ENCODE data around the gene RBP2. TPM values are rescaled to one million over a fixed set of nuclear protein-coding genes. Genes with fewer than 3 reads are reported as not detected.

The RBP2 gene
- total RNA-seq, 2 experiments from 2014 or later: not detected

DNA sequence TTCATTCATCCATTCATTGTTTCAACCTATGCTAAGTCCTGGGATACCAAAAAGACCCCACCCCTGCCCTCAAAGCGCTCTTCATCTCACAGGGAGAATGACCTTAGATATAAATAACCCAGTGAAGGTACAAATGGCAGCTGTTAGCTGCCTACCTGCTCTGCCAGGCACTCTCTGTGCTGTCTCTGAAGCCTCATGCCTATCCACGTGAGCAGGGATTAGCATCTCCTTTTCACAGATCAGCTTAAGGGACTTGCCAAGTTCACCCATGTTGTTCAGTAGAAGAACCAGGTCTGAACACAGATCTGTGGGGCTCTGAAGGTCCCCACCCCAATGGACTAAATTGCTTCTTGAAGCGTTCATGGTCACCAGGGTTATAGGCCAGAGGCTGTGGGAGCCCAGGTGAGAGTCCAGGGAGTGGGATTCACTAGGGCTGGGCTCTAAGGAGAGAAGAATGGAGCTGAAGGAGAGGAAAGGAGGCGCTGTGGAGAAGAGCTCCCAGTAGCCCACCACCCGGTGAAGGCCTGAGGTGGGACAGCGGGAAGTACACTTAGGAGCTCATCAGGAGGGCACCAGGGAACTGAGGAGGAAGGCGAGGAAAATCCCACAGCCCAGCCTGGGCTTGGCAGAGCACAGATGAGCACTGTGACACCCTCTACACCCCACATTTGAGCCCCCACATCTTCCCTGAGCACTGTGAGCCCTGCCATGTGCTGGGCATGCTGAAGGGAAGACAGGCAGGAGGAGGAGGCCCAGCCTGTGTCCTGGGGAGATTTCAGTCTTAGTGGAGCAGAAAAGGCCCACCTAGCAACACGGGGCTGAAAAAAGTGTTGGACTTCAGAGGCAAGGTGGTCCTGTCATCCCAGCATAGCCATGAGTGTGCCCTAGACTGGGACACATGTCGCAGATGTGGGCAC, 42.9 kb upstream of the RBP2 start:
- intact Hi-C loops (cut with micrococcal nuclease; ENCODE audit: unreplicated experiment): no loop called here
- Histone ChIP-seq H3K36me3 (ENCODE audit: insufficient read depth, low read length) (no peaks in the 10 kb centered on the region), H3K27ac (ENCODE audit: low read depth, low read length, poor library complexity, severe bottlenecking) (no peak overlapping the region), H3K4me2 (ENCODE audit: low read length) (no peak overlapping the region), H2AFZ (ENCODE audit: low read length) (no peak overlapping the region), H4K20me1 (ENCODE audit: insufficient read depth, low read length) (no peaks in the 10 kb centered on the region), H3K79me2 (ENCODE audit: insufficient read depth, low read depth, low read length) (no peaks in the 10 kb centered on the region), H3K9me3 (ENCODE audit: low read length) (no peaks in the 10 kb centered on the region), H3K4me3 (ENCODE audit: low read depth, low read length, poor library complexity, severe bottlenecking) (no peak overlapping the region), H3K4me1 (ENCODE audit: insufficient read depth, low read length, poor library complexity, severe bottlenecking) (peaks cover 4% of the 10 kb centered on the region), H3K9me2 (ENCODE audit: insufficient read depth, low read length) (no peaks in the 10 kb centered on the region)
- TF ChIP-seq EZH2phosphoT487 (IDR thresholded peaks at IDR 0.05; ENCODE audit: borderline replicate concordance, low read depth, low read length): no peak
- ChIA-PET CTCF (ENCODE audit: unreplicated experiment) (no interaction called here), POLR2A (no interaction called here)
- no TSS peak for BruUV-seq (replicated peaks)
- DNase-seq (ENCODE audit: low spot score): no peak

GRCh38 chr3:139518306-139518705, 42.0 kb upstream of the RBP2 start:
- Histone ChIP-seq H3K4me3 (ENCODE audit: low read depth, low read length, poor library complexity, severe bottlenecking) (no peak overlapping the region), H3K36me3 (ENCODE audit: insufficient read depth, low read length) (no peaks in the 10 kb centered on the region), H2AFZ (ENCODE audit: low read length) (no peak overlapping the region), H3K79me2 (ENCODE audit: insufficient read depth, low read depth, low read length) (no peaks in the 10 kb centered on the region), H4K20me1 (ENCODE audit: insufficient read depth, low read length) (no peaks in the 10 kb centered on the region), H3K27ac (ENCODE audit: low read depth, low read length, poor library complexity, severe bottlenecking) (no peak overlapping the region), H3K4me1 (ENCODE audit: insufficient read depth, low read length, poor library complexity, severe bottlenecking) (peaks cover 4% of the 10 kb centered on the region), H3K9me3 (ENCODE audit: low read length) (no peaks in the 10 kb centered on the region), H3K4me2 (ENCODE audit: low read length) (no peak overlapping the region), H3K9me2 (ENCODE audit: insufficient read depth, low read length) (no peaks in the 10 kb centered on the region)
- TF ChIP-seq EZH2phosphoT487 (IDR thresholded peaks at IDR 0.05; ENCODE audit: borderline replicate concordance, low read depth, low read length) (no peak), CTCF (conservative IDR thresholded peaks at IDR 0.05; ENCODE audit: low read length) (no peak)
- no TSS peak for BruUV-seq (replicated peaks)
- DNase-seq (ENCODE audit: low spot score): no peak
- ChIA-PET CTCF (ENCODE audit: unreplicated experiment) (interaction anchor here (0.7 kb wide), 1 partner anchor 332 kb away, joined by 3 read pairs; no protein-coding TSS in a partner anchor), POLR2A (no interaction called here)
- intact Hi-C loops (cut with micrococcal nuclease; ENCODE audit: unreplicated experiment): no loop called here

DNA sequence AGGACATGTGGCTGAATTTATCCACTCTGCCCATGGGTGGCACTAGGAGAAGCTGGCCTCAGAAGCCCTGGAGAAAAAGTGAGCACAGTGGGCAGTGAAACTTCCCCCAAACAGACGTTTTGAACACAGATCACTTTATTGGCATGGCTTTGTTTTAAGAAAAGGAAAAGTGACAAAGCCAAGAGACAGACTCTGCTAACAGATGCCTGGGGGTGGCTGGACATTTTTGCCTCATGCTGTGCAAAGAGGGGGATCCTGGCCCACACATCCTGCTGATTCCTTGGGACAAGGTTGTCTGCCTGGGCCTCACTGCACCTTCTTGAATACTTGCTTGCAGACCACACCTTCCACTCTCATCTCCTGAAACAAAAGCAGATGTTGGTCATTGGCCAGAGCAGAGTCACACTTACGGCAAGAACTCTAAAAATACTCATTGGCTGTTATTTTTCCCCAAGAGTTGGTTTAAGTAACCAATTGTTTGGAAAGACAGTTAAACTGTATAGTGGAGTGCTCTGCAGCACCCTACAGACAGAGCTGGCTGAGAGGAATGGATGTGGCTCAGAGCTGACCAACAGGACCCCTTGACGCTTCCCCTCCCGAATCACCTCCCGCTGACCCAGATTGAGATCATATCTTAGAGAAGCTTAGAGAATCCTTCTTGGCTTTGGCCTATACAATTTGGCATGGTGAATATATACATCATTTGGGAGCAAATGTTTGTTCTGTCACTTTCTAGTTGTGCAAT, 41.2 kb upstream of the RBP2 start:
- Histone ChIP-seq H3K9me3 (ENCODE audit: low read length) (no peaks in the 10 kb centered on the region), H4K20me1 (ENCODE audit: insufficient read depth, low read length) (no peaks in the 10 kb centered on the region), H3K79me2 (ENCODE audit: insufficient read depth, low read depth, low read length) (no peaks in the 10 kb centered on the region), H3K9me2 (ENCODE audit: insufficient read depth, low read length) (no peaks in the 10 kb centered on the region), H3K27ac (ENCODE audit: low read depth, low read length, poor library complexity, severe bottlenecking) (no peak overlapping the region), H3K4me3 (ENCODE audit: low read depth, low read length, poor library complexity, severe bottlenecking) (no peak overlapping the region), H2AFZ (ENCODE audit: low read length) (no peak overlapping the region), H3K4me2 (ENCODE audit: low read length) (no peak overlapping the region), H3K4me1 (ENCODE audit: insufficient read depth, low read length, poor library complexity, severe bottlenecking) (peaks cover 4% of the 10 kb centered on the region), H3K36me3 (ENCODE audit: insufficient read depth, low read length) (no peaks in the 10 kb centered on the region)
- TF ChIP-seq CTCF (conservative IDR thresholded peaks at IDR 0.05; ENCODE audit: low read length): no peak
- TF ChIP-seq EZH2phosphoT487 (IDR thresholded peaks at IDR 0.05; ENCODE audit: borderline replicate concordance, low read depth, low read length): no peak
- intact Hi-C loops (cut with micrococcal nuclease; ENCODE audit: unreplicated experiment): no loop called here
- DNase-seq (ENCODE audit: low spot score): no peak
- no TSS peak for BruUV-seq (replicated peaks)
- CTCF ChIA-PET (ENCODE audit: unreplicated experiment): interaction anchor here (0.7 kb wide), 1 partner anchor 331 kb away, joined by 3 read pairs; no protein-coding TSS in a partner anchor
- POLR2A ChIA-PET: no interaction called here

Data from OCI-LY7 (cell line).